Measurements from ENCODE around the gene KRTAP10-11. TPM values are rescaled to one million over a fixed set of nuclear protein-coding genes. Genes with fewer than 3 reads are reported as not detected.

The KRTAP10-11 gene
- total RNA-seq, 1 experiment from 2014 or later = not detected

DNA sequence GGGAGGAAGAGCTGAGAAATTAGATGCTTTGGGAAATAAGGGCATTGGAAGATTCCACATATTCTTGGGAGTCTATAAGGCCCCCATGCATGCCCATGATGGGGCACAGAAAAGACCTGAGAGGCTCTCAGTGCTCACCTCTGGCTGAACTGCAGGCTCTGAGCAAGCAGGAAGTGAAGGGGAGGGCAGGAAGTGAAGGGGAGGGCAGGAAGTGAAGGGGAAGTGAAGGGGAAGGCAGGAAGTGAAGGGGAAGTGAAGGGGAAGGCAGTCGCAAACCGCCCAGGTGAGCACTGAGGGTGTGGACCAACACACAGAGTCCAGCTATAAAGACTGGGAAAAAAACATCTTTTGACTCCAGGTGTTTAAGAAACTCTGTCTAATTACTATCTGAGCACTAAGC, 15.8 kb upstream of the KRTAP10-11 start:
- CTCF ChIA-PET = no interaction called here
- H3K27me3 Mint-ChIP-seq (ENCODE audit: insufficient read depth, unreplicated experiment) = peaks cover 7% of the 10 kb centered on the region
- no peaks in the 10 kb centered on the region for H3K36me3 Mint-ChIP-seq (ENCODE audit: insufficient read depth, unreplicated experiment)
- Histone ChIP-seq H3K36me3 (ENCODE audit: control insufficient read depth, insufficient read depth, low read length) (no peaks in the 10 kb centered on the region), H3K9me3 (peaks cover 16% of the 10 kb centered on the region), H3K4me3 (ENCODE audit: low read depth, low read length) (no peak overlapping the region), H3K27me3 (replicated peaks; ENCODE audit: control insufficient read depth, insufficient read depth, low read length) (no peaks in the 10 kb centered on the region), H3K4me1 (no peaks in the 10 kb centered on the region)
- no peak for DNase-seq
- POLR2A ChIA-PET = no interaction called here
- no peaks in the 10 kb centered on the region for H3K4me1 Mint-ChIP-seq (ENCODE audit: low read depth, unreplicated experiment)
- no TSS peak for BruUV-seq (replicated peaks)
- peaks cover 51% of the 10 kb centered on the region for H3K9me3 Mint-ChIP-seq (ENCODE audit: unreplicated experiment)
- H3K27ac Mint-ChIP-seq (ENCODE audit: unreplicated experiment) = no peak overlapping the region
- intact Hi-C loops (cut with micrococcal nuclease; ENCODE audit: unreplicated experiment) = no loop called here
- no peak overlapping the region for H3K4me3 Mint-ChIP-seq (ENCODE audit: unreplicated experiment)
- TF ChIP-seq, protein P1, sequence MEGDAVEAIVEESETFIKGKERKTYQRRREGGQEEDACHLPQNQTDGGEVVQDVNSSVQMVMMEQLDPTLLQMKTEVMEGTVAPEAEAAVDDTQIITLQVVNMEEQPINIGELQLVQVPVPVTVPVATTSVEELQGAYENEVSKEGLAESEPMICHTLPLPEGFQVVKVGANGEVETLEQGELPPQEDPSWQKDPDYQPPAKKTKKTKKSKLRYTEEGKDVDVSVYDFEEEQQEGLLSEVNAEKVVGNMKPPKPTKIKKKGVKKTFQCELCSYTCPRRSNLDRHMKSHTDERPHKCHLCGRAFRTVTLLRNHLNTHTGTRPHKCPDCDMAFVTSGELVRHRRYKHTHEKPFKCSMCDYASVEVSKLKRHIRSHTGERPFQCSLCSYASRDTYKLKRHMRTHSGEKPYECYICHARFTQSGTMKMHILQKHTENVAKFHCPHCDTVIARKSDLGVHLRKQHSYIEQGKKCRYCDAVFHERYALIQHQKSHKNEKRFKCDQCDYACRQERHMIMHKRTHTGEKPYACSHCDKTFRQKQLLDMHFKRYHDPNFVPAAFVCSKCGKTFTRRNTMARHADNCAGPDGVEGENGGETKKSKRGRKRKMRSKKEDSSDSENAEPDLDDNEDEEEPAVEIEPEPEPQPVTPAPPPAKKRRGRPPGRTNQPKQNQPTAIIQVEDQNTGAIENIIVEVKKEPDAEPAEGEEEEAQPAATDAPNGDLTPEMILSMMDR (IDR thresholded peaks at IDR 0.05; ENCODE audit: insufficient read depth in 1 of 2, low read depth in 1 of 2, low read length in 1 of 2, severe bottlenecking in 1 of 2, unreplicated experiment in 1 of 2) = no peak

DNA sequence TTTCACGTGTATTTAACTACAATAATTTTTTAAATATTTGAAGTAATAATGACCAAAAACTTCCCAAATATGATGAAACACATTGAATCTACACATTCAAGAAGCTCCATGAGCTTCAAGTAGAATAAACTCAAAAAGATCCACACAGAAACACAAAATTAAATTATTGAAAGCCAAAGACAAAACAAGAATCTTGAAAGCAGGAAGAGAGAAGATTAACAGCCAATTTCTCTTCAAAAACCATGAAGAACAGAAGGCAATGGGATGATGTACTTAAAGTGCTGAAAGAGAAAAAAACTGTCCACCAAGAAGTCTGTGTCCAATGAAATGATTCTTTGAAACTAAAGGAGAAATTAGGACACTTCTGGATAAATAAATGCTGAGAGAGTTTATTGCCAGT, 14.1 kb upstream of the KRTAP10-11 start:
- ChIA-PET CTCF (no interaction called here), POLR2A (interaction anchor here (0.6 kb wide), 1 partner anchor 49 kb away, joined by 3 read pairs; no protein-coding TSS in a partner anchor)
- H3K27me3 ChIP-seq (replicated peaks; ENCODE audit: control insufficient read depth, insufficient read depth, low read length) = no peaks in the 10 kb centered on the region
- DNase-seq = no peak
- Mint-ChIP-seq H3K36me3 (ENCODE audit: insufficient read depth, unreplicated experiment) (no peaks in the 10 kb centered on the region), H3K9me3 (ENCODE audit: unreplicated experiment) (peaks cover 51% of the 10 kb centered on the region), H3K27ac (ENCODE audit: unreplicated experiment) (no peak overlapping the region), H3K4me1 (ENCODE audit: low read depth, unreplicated experiment) (no peaks in the 10 kb centered on the region), H3K4me3 (ENCODE audit: unreplicated experiment) (no peak overlapping the region), H3K27me3 (ENCODE audit: insufficient read depth, unreplicated experiment) (peaks cover 7% of the 10 kb centered on the region)
- no TSS peak for BruUV-seq (replicated peaks)
- no peaks in the 10 kb centered on the region for H3K4me1 ChIP-seq
- H3K9me3 ChIP-seq = peaks cover 16% of the 10 kb centered on the region
- TF ChIP-seq, protein P1 (IDR thresholded peaks at IDR 0.05; ENCODE audit: insufficient read depth in 1 of 2, low read depth in 1 of 2, low read length in 1 of 2, severe bottlenecking in 1 of 2, unreplicated experiment in 1 of 2) = no peak
- no peaks in the 10 kb centered on the region for H3K36me3 ChIP-seq (ENCODE audit: control insufficient read depth, insufficient read depth, low read length)
- intact Hi-C loops (cut with micrococcal nuclease; ENCODE audit: unreplicated experiment) = no loop called here
- no peak overlapping the region for H3K4me3 ChIP-seq (ENCODE audit: low read depth, low read length)

DNA sequence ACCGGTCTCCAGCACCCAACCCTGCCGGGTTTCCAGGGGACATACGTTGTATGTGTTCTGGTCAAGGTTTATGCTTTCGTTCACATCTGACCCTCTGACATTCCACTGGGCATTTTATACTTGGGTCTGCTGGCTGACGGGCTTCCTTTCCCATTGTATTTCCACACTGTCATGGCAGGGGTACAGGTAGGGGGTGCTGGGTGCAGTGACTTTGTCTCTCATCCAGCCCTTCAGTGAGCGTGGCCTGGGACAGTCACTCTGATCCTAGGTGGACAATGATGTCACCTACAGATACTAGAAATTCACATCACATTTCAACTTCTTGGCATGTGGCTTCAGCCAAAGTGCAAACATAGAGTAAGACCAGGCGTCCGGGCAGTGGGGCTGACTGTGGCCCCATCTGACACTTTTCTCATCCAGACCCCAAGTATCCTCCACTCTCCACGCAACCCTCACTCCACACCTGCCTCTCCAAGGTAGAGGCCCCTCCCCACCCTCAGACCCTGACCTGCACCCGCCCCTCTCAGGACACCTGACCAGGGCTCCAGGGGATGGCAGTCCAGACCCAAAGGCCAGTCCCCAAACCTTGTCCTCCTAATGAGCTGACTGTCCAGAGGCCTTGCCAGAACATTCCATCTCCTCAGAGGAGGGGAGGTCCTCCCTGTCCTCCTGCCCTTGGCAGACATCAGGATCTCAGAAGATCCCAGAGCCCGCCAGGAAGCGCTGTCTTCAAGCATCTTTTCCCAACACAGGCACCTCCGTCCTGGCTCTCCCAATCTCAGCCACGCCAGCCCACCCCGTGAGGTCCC, 9.8 kb upstream of the KRTAP10-11 start:
- Mint-ChIP-seq H3K27ac (ENCODE audit: unreplicated experiment) (no peak overlapping the region), H3K36me3 (ENCODE audit: insufficient read depth, unreplicated experiment) (no peaks in the 10 kb centered on the region), H3K4me3 (ENCODE audit: unreplicated experiment) (no peak overlapping the region), H3K9me3 (ENCODE audit: unreplicated experiment) (peaks cover 40% of the 10 kb centered on the region), H3K27me3 (ENCODE audit: insufficient read depth, unreplicated experiment) (peaks cover 12% of the 10 kb centered on the region), H3K4me1 (ENCODE audit: low read depth, unreplicated experiment) (no peaks in the 10 kb centered on the region)
- ChIA-PET CTCF (no interaction called here), POLR2A (no interaction called here)
- TF ChIP-seq, protein P1 (IDR thresholded peaks at IDR 0.05; ENCODE audit: insufficient read depth in 1 of 2, low read depth in 1 of 2, low read length in 1 of 2, severe bottlenecking in 1 of 2, unreplicated experiment in 1 of 2) = no peak
- no TSS peak for BruUV-seq (replicated peaks)
- no peaks in the 10 kb centered on the region for H3K27me3 ChIP-seq (replicated peaks; ENCODE audit: control insufficient read depth, insufficient read depth, low read length)
- H3K4me3 ChIP-seq (ENCODE audit: low read depth, low read length) = no peak overlapping the region
- peaks cover 16% of the 10 kb centered on the region for H3K9me3 ChIP-seq
- no peaks in the 10 kb centered on the region for H3K4me1 ChIP-seq
- H3K36me3 ChIP-seq (ENCODE audit: control insufficient read depth, insufficient read depth, low read length) = no peaks in the 10 kb centered on the region
- DNase-seq = no peak
- intact Hi-C loops (cut with micrococcal nuclease; ENCODE audit: unreplicated experiment) = no loop called here

Measured in Caco-2 (cell line).